HG02981 (cell line): ENCODE data around the gene ZBTB16.

Source experiments
- ATAC-seq: cut with Tn5 transposase; IDR thresholded peaks from one replicate; pipeline ENCODE4 v1.9.1; 2021; ENCODE audit warnings: mild to moderate bottlenecking, moderate library complexity; ENCODE audit not compliant: unreplicated experiment

ZBTB16 gene

GRCh38 chr11:114128399-114128798, 68.9 kb downstream of the ZBTB16 start:
- ATAC-seq: no peak

GRCh38 chr11:114129142-114129541, 69.6 kb downstream of the ZBTB16 start:
- no peak for ATAC-seq

GRCh38 chr11:114129699-114130098, 70.2 kb downstream of the ZBTB16 start:
- ATAC-seq: no peak

- no peak for ATAC-seq
Observed at GRCh38 chr11:114130115-114130576, 70.6 kb downstream of the ZBTB16 start.

- ATAC-seq: no peak
Observed at GRCh38 chr11:114130629-114131277, 71.2 kb downstream of the ZBTB16 start.

- no peak for ATAC-seq
Observed at GRCh38 chr11:114131461-114131864, 72.0 kb downstream of the ZBTB16 start.

- no peak for ATAC-seq
Observed at GRCh38 chr11:114132417-114132816, 72.9 kb downstream of the ZBTB16 start.

- ATAC-seq: no peak
Observed at GRCh38 chr11:114132944-114133394, 73.5 kb downstream of the ZBTB16 start.

- no peak for ATAC-seq
Observed at GRCh38 chr11:114133548-114134329, 74.2 kb downstream of the ZBTB16 start.

- ATAC-seq: no peak
Observed at GRCh38 chr11:114134870-114135269, 75.4 kb downstream of the ZBTB16 start.

GRCh38 chr11:114135737-114136151, 76.2 kb downstream of the ZBTB16 start:
- no peak for ATAC-seq

GRCh38 chr11:114136686-114137640, 77.5 kb downstream of the ZBTB16 start:
- no peak for ATAC-seq

GRCh38 chr11:114137838-114138237, 78.3 kb downstream of the ZBTB16 start:
- ATAC-seq: no peak

GRCh38 chr11:114138411-114138810, 78.9 kb downstream of the ZBTB16 start:
- ATAC-seq: no peak

GRCh38 chr11:114140826-114141225, 81.3 kb downstream of the ZBTB16 start:
- no peak for ATAC-seq

- ATAC-seq: no peak
Observed at GRCh38 chr11:114141863-114142580, 82.5 kb downstream of the ZBTB16 start.

GRCh38 chr11:114142707-114143106, 83.2 kb downstream of the ZBTB16 start:
- no peak for ATAC-seq

GRCh38 chr11:114145166-114145775, 85.8 kb downstream of the ZBTB16 start:
- no peak for ATAC-seq

- no peak for ATAC-seq
Observed at GRCh38 chr11:114147375-114148012, 88.0 kb downstream of the ZBTB16 start.

- no peak for ATAC-seq
Observed at GRCh38 chr11:114148013-114148382, 88.5 kb downstream of the ZBTB16 start.
